T follicular helper cell (primary cell): ENCODE results near the gene QPCTL.
"Not testable (repeated sequence)": the region's sequence is repeated elsewhere in the genome, so short reads cannot be mapped to it uniquely, and the experiment has no call there.

Experiments used
- DNase-seq: peaks from one replicate; pipeline ENCODE4 v3.0.0-alpha.2; 2020; ENCODE audit warnings: low read depth

QPCTL gene

GRCh38 chr19:45717131-45717982 lies 24.9 kb downstream of the QPCTL start:
- peak; percentile 96 for DNase-seq

- no peak for DNase-seq
Measured at GRCh38 chr19:45717983-45718650, 25.7 kb downstream of the QPCTL start.

GRCh38 chr19:45720065-45720464 lies 27.6 kb downstream of the QPCTL start:
- DNase-seq: not testable (repeated sequence)

- DNase-seq: not testable (repeated sequence)
Measured at GRCh38 chr19:45728683-45729082, 36.2 kb downstream of the QPCTL start.

GRCh38 chr19:45729800-45730290 lies 37.4 kb downstream of the QPCTL start:
- DNase-seq: no peak

- peak; percentile 89 for DNase-seq
Measured at GRCh38 chr19:45730368-45731288, 38.2 kb downstream of the QPCTL start, which contains the start of gene FBXO46. FBXO46 (minus strand) TSS chr19:45730896; CDS start chr19:45713495, 17,401 bp downstream.

- no peak for DNase-seq
Measured at GRCh38 chr19:45733160-45733810, 40.8 kb downstream of the QPCTL start, which contains the start of gene MEIOSIN. MEIOSIN (plus strand) TSS chr19:45733439; CDS start chr19:45735377, 1,938 bp downstream.

GRCh38 chr19:45739498-45740439 lies 47.3 kb downstream of the QPCTL start:
- DNase-seq: no peak

- no peak for DNase-seq
Measured at GRCh38 chr19:45742969-45743368, 50.5 kb downstream of the QPCTL start.

GRCh38 chr19:45745606-45746005 lies 53.1 kb downstream of the QPCTL start:
- DNase-seq: no peak

- DNase-seq: no peak
Measured at GRCh38 chr19:45746866-45747265, 54.4 kb downstream of the QPCTL start.

- no peak for DNase-seq
Measured at GRCh38 chr19:45747513-45747912, 55.0 kb downstream of the QPCTL start.

GRCh38 chr19:45751483-45751882 lies 59.0 kb downstream of the QPCTL start:
- DNase-seq: not testable (repeated sequence)

GRCh38 chr19:45752639-45753038 lies 60.2 kb downstream of the QPCTL start:
- DNase-seq: no peak

GRCh38 chr19:45753548-45753947 lies 61.1 kb downstream of the QPCTL start:
- no peak for DNase-seq
